SU-DHL-6 (cell line): ENCODE results near the gene TMEM92.

Experiments
- EZH2phosphoT487 ChIP-seq: fragments of 200-600 bp; sonication (generic), shearing (Covaris generic); conservative IDR thresholded peaks from 2 replicates; pipeline ENCODE4 v1.6.1; 2018; ENCODE audit warnings: mild to moderate bottlenecking, antibody characterized with exemption, low read length, moderate library complexity, mixed read lengths
- TF ChIP-seq, protein P1 (sequence below): fragments of 200-600 bp; sonication (generic); IDR thresholded peaks from one replicate; pipeline ENCODE4 v1.5.1; 2017; ENCODE audit warnings: antibody characterized with exemption, mild to moderate bottlenecking, low read length, moderate library complexity; ENCODE audit not compliant: insufficient read depth, poor library complexity, severe bottlenecking

- TF ChIP-seq, protein P1, sequence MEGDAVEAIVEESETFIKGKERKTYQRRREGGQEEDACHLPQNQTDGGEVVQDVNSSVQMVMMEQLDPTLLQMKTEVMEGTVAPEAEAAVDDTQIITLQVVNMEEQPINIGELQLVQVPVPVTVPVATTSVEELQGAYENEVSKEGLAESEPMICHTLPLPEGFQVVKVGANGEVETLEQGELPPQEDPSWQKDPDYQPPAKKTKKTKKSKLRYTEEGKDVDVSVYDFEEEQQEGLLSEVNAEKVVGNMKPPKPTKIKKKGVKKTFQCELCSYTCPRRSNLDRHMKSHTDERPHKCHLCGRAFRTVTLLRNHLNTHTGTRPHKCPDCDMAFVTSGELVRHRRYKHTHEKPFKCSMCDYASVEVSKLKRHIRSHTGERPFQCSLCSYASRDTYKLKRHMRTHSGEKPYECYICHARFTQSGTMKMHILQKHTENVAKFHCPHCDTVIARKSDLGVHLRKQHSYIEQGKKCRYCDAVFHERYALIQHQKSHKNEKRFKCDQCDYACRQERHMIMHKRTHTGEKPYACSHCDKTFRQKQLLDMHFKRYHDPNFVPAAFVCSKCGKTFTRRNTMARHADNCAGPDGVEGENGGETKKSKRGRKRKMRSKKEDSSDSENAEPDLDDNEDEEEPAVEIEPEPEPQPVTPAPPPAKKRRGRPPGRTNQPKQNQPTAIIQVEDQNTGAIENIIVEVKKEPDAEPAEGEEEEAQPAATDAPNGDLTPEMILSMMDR, result no peak
- no peak for TF ChIP-seq EZH2phosphoT487
These were observed 1.0 kb downstream of the TMEM92 start for GRCh38 chr17:50275279-50275678.
